ENCODE measurements around the gene RMND1. TPM values are rescaled to one million over a fixed set of nuclear protein-coding genes. Genes with fewer than 3 reads are reported as not detected.

Gene RMND1
- total RNA-seq, 1 donor from 2014 or later, result 18.7 TPM

DNA sequence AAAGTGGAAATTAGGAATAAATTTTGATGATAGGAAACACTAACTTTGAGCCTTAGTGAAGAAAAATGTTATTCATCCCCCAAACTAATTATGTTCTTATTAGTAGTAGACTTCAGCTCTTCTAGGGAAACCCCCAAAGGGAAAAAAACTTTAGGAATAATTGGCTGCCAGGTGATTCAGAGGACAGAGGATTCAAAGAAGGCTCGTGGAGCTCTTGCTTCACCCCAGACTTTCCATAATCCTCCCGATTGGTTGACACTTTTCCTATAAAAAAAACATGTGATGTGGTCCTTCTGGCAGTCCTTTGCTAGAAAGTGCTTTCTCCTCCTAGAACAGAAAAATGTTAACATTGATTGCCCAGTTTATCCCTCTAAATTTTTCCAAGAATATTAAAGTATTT is 36.3 kb upstream of the RMND1 start:
- Mint-ChIP-seq H3K27ac (ENCODE audit: unreplicated experiment) (no peak overlapping the region), H3K27me3 (ENCODE audit: unreplicated experiment) (no peaks in the 10 kb centered on the region), H3K4me1 (ENCODE audit: unreplicated experiment) (no peaks in the 10 kb centered on the region), H3K9me3 (ENCODE audit: unreplicated experiment) (no peaks in the 10 kb centered on the region), H3K4me3 (ENCODE audit: unreplicated experiment) (no peak overlapping the region), H3K36me3 (ENCODE audit: low read depth, unreplicated experiment) (no peaks in the 10 kb centered on the region)
- DNase-seq (ENCODE audit: low spot score), result no peak
- TF ChIP-seq, protein P1, sequence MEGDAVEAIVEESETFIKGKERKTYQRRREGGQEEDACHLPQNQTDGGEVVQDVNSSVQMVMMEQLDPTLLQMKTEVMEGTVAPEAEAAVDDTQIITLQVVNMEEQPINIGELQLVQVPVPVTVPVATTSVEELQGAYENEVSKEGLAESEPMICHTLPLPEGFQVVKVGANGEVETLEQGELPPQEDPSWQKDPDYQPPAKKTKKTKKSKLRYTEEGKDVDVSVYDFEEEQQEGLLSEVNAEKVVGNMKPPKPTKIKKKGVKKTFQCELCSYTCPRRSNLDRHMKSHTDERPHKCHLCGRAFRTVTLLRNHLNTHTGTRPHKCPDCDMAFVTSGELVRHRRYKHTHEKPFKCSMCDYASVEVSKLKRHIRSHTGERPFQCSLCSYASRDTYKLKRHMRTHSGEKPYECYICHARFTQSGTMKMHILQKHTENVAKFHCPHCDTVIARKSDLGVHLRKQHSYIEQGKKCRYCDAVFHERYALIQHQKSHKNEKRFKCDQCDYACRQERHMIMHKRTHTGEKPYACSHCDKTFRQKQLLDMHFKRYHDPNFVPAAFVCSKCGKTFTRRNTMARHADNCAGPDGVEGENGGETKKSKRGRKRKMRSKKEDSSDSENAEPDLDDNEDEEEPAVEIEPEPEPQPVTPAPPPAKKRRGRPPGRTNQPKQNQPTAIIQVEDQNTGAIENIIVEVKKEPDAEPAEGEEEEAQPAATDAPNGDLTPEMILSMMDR (IDR thresholded peaks at IDR 0.05; ENCODE audit: unreplicated experiment), result no peak

DNA sequence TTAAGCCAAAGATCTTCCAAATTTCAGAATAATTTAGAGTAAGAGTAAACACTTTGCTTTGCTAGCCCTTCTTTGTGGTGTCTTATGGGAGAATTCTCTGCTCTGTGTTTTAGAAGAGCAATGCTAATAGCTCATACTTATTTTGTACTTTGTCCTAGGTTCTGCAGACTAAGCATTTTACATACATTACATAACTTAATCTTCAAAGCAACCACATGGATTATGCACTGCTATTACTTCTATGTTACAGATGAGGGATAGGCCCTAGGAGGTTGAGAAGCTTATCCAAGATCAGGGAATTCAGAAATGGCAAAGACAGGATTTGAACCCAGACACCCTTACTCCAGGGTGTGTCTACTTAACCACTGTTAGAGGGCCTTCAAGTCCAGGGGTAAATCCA is 32.1 kb upstream of the RMND1 start:
- peaks cover 2% of the 10 kb centered on the region for H3K4me1 Mint-ChIP-seq (ENCODE audit: unreplicated experiment)
- TF ChIP-seq, protein P1 (IDR thresholded peaks at IDR 0.05; ENCODE audit: unreplicated experiment), result no peak
- H3K27me3 Mint-ChIP-seq (ENCODE audit: unreplicated experiment), result no peaks in the 10 kb centered on the region
- H3K36me3 Mint-ChIP-seq (ENCODE audit: low read depth, unreplicated experiment), result no peaks in the 10 kb centered on the region
- no peak for DNase-seq (ENCODE audit: low spot score)
- H3K9me3 Mint-ChIP-seq (ENCODE audit: unreplicated experiment), result no peaks in the 10 kb centered on the region
- H3K27ac Mint-ChIP-seq (ENCODE audit: unreplicated experiment), result no peak overlapping the region
- H3K4me3 Mint-ChIP-seq (ENCODE audit: unreplicated experiment), result no peak overlapping the region

DNA sequence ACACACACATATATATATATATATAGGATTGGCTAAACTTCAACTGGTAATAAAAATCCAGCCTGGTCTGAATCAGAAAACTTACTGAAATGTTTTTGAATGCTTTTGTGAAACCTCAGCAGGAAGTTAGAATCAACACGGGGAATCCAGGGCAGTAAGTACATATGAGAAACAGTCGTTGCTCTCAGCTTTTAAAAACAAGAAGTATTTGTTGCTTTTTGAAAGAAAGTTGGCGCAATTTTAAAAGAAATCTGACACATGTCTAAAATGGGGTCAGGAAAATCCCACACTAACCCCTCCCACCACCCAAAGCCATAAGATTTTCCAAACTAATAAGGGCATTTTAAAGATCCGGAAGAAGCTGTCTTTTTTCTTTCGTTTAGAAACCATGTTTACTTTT is 30.4 kb upstream of the RMND1 start:
- no peaks in the 10 kb centered on the region for H3K9me3 Mint-ChIP-seq (ENCODE audit: unreplicated experiment)
- peaks cover 2% of the 10 kb centered on the region for H3K4me1 Mint-ChIP-seq (ENCODE audit: unreplicated experiment)
- no peaks in the 10 kb centered on the region for H3K36me3 Mint-ChIP-seq (ENCODE audit: low read depth, unreplicated experiment)
- TF ChIP-seq, protein P1 (IDR thresholded peaks at IDR 0.05; ENCODE audit: unreplicated experiment), result no peak
- H3K4me3 Mint-ChIP-seq (ENCODE audit: unreplicated experiment), result no peak overlapping the region
- H3K27me3 Mint-ChIP-seq (ENCODE audit: unreplicated experiment), result no peaks in the 10 kb centered on the region
- DNase-seq (ENCODE audit: low spot score), result no peak
- no peak overlapping the region for H3K27ac Mint-ChIP-seq (ENCODE audit: unreplicated experiment)

DNA sequence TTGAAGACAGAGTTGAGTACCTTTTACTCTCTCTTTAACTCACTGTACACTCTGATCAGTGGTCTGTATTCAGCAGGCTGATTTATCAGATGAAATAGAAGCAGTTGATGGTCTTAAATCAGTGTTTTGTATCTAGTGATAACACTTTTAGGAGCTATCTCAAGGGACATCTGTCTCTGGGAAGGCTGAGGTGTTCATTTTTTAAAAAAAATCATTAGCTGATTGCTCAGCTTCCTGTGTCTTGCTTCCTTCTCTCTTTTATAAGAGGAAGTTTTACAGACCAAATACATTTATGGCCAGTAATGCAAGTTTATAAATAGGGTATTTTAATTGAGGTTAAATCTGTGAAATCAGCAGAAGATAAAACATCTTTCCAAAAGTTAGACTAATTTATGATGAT is 29.9 kb upstream of the RMND1 start:
- H3K4me1 Mint-ChIP-seq (ENCODE audit: unreplicated experiment), result peaks cover 2% of the 10 kb centered on the region
- DNase-seq (ENCODE audit: low spot score), result no peak
- no peak overlapping the region for H3K27ac Mint-ChIP-seq (ENCODE audit: unreplicated experiment)
- H3K4me3 Mint-ChIP-seq (ENCODE audit: unreplicated experiment), result no peak overlapping the region
- H3K27me3 Mint-ChIP-seq (ENCODE audit: unreplicated experiment), result no peaks in the 10 kb centered on the region
- no peaks in the 10 kb centered on the region for H3K9me3 Mint-ChIP-seq (ENCODE audit: unreplicated experiment)
- TF ChIP-seq, protein P1 (IDR thresholded peaks at IDR 0.05; ENCODE audit: unreplicated experiment), result no peak
- no peaks in the 10 kb centered on the region for H3K36me3 Mint-ChIP-seq (ENCODE audit: low read depth, unreplicated experiment)

DNA sequence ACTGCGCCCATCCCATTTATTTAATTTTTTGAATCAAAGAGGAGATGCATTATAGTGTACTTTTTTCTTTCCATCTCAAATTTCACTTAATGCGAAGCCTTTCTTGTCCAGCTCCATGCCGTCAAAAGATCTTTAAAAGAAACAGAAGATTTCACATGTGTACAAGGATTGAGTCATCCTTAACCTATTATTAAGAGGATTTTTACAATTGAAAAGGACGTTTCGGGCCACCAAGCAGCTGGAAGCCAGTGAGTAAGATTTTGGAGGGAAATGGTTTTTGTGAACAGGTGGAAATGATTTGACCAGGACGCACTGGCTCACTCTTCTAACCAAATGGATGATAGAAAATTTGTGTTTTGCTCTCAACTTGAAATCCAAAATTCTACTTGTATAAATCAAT is 26.7 kb upstream of the RMND1 start:
- H3K4me1 Mint-ChIP-seq (ENCODE audit: unreplicated experiment), result peaks cover 2% of the 10 kb centered on the region
- no peak for DNase-seq (ENCODE audit: low spot score)

More for the DNA sequence above, 26.7 kb upstream of the RMND1 start:
- TF ChIP-seq, protein P1 (IDR thresholded peaks at IDR 0.05; ENCODE audit: unreplicated experiment), result no peak
- Mint-ChIP-seq H3K36me3 (ENCODE audit: low read depth, unreplicated experiment) (no peaks in the 10 kb centered on the region), H3K4me3 (ENCODE audit: unreplicated experiment) (no peak overlapping the region), H3K27ac (ENCODE audit: unreplicated experiment) (no peak overlapping the region), H3K27me3 (ENCODE audit: unreplicated experiment) (no peaks in the 10 kb centered on the region), H3K9me3 (ENCODE audit: unreplicated experiment) (no peaks in the 10 kb centered on the region)
